HAP-1 (cell line): ENCODE data around the gene CXCL14.
A peak's percentile ranks its signal among the peaks of the same experiment; 100 is the strongest.

ENCODE experiments used
- DNase-seq, 2 experiments: peaks; one replicate each; pipeline ENCODE4 v3.0.0-alpha.2; 2016 to 2020; ENCODE audit warnings: low spot score in 2 of 2
- H3K27me3 ChIP-seq: fragments of 250-450 bp; sonication (Bioruptor Pico); 2 replicates; pipeline ENCODE4 v1.5.1; 2020; ENCODE audit warnings: low read depth, mild to moderate bottlenecking, moderate library complexity
- H3K36me3 ChIP-seq: fragments of 250-450 bp; sonication (Bioruptor Pico); replicated peaks from 2 replicates; pipeline ENCODE4 v1.5.1; 2020; ENCODE audit warnings: mild to moderate bottlenecking
- H3K4me1 ChIP-seq: fragments of 250-450 bp; sonication (Bioruptor Pico); 2 replicates; pipeline ENCODE4 v1.5.1; 2020; ENCODE audit warnings: mild to moderate bottlenecking
- H3K4me3 ChIP-seq: fragments of 250-450 bp; sonication (Bioruptor Pico); 2 replicates; pipeline ENCODE4 v1.5.1; 2020; ENCODE audit warnings: mild to moderate bottlenecking, moderate library complexity
- H3K9me3 ChIP-seq: fragments of 250-450 bp; sonication (Bioruptor Pico); 2 replicates; pipeline ENCODE4 v1.5.1; 2020; ENCODE audit warnings: mild to moderate bottlenecking, moderate library complexity
- in situ Hi-C: fragments of 300-500 bp; cut with MboI; formaldehyde crosslinking; loops from 3 replicates; pipeline ENCODE4 v1.14.3; 2020; ENCODE audit warnings: low sequenced_read_pairs, inconsistent platforms, mixed read lengths

The CXCL14 gene

GRCh38 chr5:135589152-135589551, 10.4 kb upstream of the CXCL14 start:
- no peaks in the 10 kb centered on the region for H3K27me3 ChIP-seq
- in situ Hi-C loops: no loop called here
- H3K4me3 ChIP-seq: no peak overlapping the region
- H3K36me3 ChIP-seq: no peaks in the 10 kb centered on the region
- H3K9me3 ChIP-seq: no peaks in the 10 kb centered on the region
- no peak for DNase-seq
- H3K4me1 ChIP-seq: peaks cover 12% of the 10 kb centered on the region

- Histone ChIP-seq H3K36me3 (no peaks in the 10 kb centered on the region), H3K9me3 (no peaks in the 10 kb centered on the region), H3K27me3 (no peaks in the 10 kb centered on the region; the same call in 1 of the 2 replicates), H3K4me3 (no peak overlapping the region), H3K4me1 (peaks cover 15% of the 10 kb centered on the region)
- in situ Hi-C loops: no loop called here
- no peak for DNase-seq
These were observed 9.2 kb upstream of the CXCL14 start for GRCh38 chr5:135587721-135588663.

GRCh38 chr5:135584918-135585317, 6.1 kb upstream of the CXCL14 start:
- no peaks in the 10 kb centered on the region for H3K9me3 ChIP-seq
- peak in 1 of 2 experiments; percentile 33 for DNase-seq
- H3K36me3 ChIP-seq: no peaks in the 10 kb centered on the region
- H3K4me1 ChIP-seq: peaks cover 15% of the 10 kb centered on the region
- no peaks in the 10 kb centered on the region; the same call in 1 of the 2 replicates for H3K27me3 ChIP-seq
- no peak overlapping the region for H3K4me3 ChIP-seq
- in situ Hi-C loops: no loop called here

- Histone ChIP-seq H3K36me3 (no peaks in the 10 kb centered on the region), H3K4me3 (no peak overlapping the region), H3K4me1 (peaks cover 17% of the 10 kb centered on the region), H3K9me3 (no peaks in the 10 kb centered on the region), H3K27me3 (no peaks in the 10 kb centered on the region; the same call in 1 of the 2 replicates)
- in situ Hi-C loops: no loop called here
- no peak for DNase-seq
These were observed 5.5 kb upstream of the CXCL14 start for GRCh38 chr5:135584276-135584675.

- in situ Hi-C loops: no loop called here
- H3K27me3 ChIP-seq: no peaks in the 10 kb centered on the region; the same call in 1 of the 2 replicates
- no peak for DNase-seq
- peaks cover 25% of the 10 kb centered on the region for H3K4me1 ChIP-seq
- H3K9me3 ChIP-seq: no peaks in the 10 kb centered on the region
- H3K4me3 ChIP-seq: no peak overlapping the region
- H3K36me3 ChIP-seq: no peaks in the 10 kb centered on the region
These were observed 3.4 kb upstream of the CXCL14 start for GRCh38 chr5:135582099-135582781.

- Histone ChIP-seq H3K27me3 (no peaks in the 10 kb centered on the region; the same call in 1 of the 2 replicates), H3K4me1 (peaks cover 10% of the 10 kb centered on the region), H3K4me3 (peak overlapping the region; percentile 34), H3K9me3 (no peaks in the 10 kb centered on the region), H3K36me3 (no peaks in the 10 kb centered on the region)
- no peak for DNase-seq
- in situ Hi-C loops: no loop called here
These were observed 496 bp downstream of the CXCL14 start for GRCh38 chr5:135578305-135578684.

GRCh38 chr5:135577421-135577820, 1.4 kb downstream of the CXCL14 start:
- no peaks in the 10 kb centered on the region for H3K36me3 ChIP-seq
- H3K4me1 ChIP-seq: peaks cover 10% of the 10 kb centered on the region
- DNase-seq: no peak
- in situ Hi-C loops: no loop called here
- no peaks in the 10 kb centered on the region; the same call in 1 of the 2 replicates for H3K27me3 ChIP-seq
- H3K4me3 ChIP-seq: no peak overlapping the region
- H3K9me3 ChIP-seq: no peaks in the 10 kb centered on the region

GRCh38 chr5:135576075-135576599, 2.7 kb downstream of the CXCL14 start:
- H3K27me3 ChIP-seq: no peaks in the 10 kb centered on the region
- no peak for DNase-seq
- H3K4me1 ChIP-seq: peaks cover 10% of the 10 kb centered on the region
- no peaks in the 10 kb centered on the region for H3K36me3 ChIP-seq
- in situ Hi-C loops: no loop called here
- H3K9me3 ChIP-seq: no peaks in the 10 kb centered on the region
- H3K4me3 ChIP-seq: no peak overlapping the region

- peaks cover 15% of the 10 kb centered on the region for H3K4me1 ChIP-seq
- DNase-seq: no peak
- no peak overlapping the region for H3K4me3 ChIP-seq
- H3K9me3 ChIP-seq: no peaks in the 10 kb centered on the region
- in situ Hi-C loops: no loop called here
- no peaks in the 10 kb centered on the region for H3K36me3 ChIP-seq
- H3K27me3 ChIP-seq: no peaks in the 10 kb centered on the region
These were observed 4.3 kb downstream of the CXCL14 start for GRCh38 chr5:135574493-135574892.

- Histone ChIP-seq H3K36me3 (no peaks in the 10 kb centered on the region), H3K4me3 (no peak overlapping the region), H3K27me3 (no peaks in the 10 kb centered on the region), H3K4me1 (peaks cover 4% of the 10 kb centered on the region), H3K9me3 (no peaks in the 10 kb centered on the region)
- in situ Hi-C loops: no loop called here
- no peak for DNase-seq
These were observed 6.9 kb downstream of the CXCL14 start for GRCh38 chr5:135571902-135572301.

GRCh38 chr5:135571066-135571609, 7.7 kb downstream of the CXCL14 start:
- H3K9me3 ChIP-seq: no peaks in the 10 kb centered on the region
- peaks cover 8% of the 10 kb centered on the region for H3K4me1 ChIP-seq
- no peak overlapping the region for H3K4me3 ChIP-seq
- no peak for DNase-seq
- in situ Hi-C loops: no loop called here
- H3K27me3 ChIP-seq: no peaks in the 10 kb centered on the region
- H3K36me3 ChIP-seq: no peaks in the 10 kb centered on the region

- no peak overlapping the region for H3K4me3 ChIP-seq
- peaks cover 15% of the 10 kb centered on the region for H3K4me1 ChIP-seq
- H3K9me3 ChIP-seq: no peaks in the 10 kb centered on the region
- no peak for DNase-seq
- no peaks in the 10 kb centered on the region for H3K36me3 ChIP-seq
- no peaks in the 10 kb centered on the region for H3K27me3 ChIP-seq
- in situ Hi-C loops: no loop called here
These were observed 8.4 kb downstream of the CXCL14 start for GRCh38 chr5:135570453-135570764.

GRCh38 chr5:135569755-135570452, 8.9 kb downstream of the CXCL14 start:
- H3K9me3 ChIP-seq: no peaks in the 10 kb centered on the region
- in situ Hi-C loops: no loop called here
- no peaks in the 10 kb centered on the region for H3K36me3 ChIP-seq
- peak; percentile 72 to 83 for DNase-seq
- no peaks in the 10 kb centered on the region for H3K27me3 ChIP-seq
- peaks cover 18% of the 10 kb centered on the region for H3K4me1 ChIP-seq
- no peak overlapping the region for H3K4me3 ChIP-seq
